ENCODE measurements around the gene TGM2.

TGM2 gene

GRCh38 chr20:38165089-38165965 lies at the start of gene TGM2:
TGM2 (minus strand) TSS chr20:38165270; CDS start chr20:38165198, 72 bp downstream.
- in situ Hi-C loops (cut with MboI; ENCODE audit: low sequenced_read_pairs): no loop called here

GRCh38 chr20:38214256-38215193 lies 49.5 kb upstream of the TGM2 start:
- in situ Hi-C loops (cut with MboI; ENCODE audit: low sequenced_read_pairs): loop anchor here (10.0 kb wide), 1 partner anchor 640 kb away; no protein-coding TSS in a partner anchor

GRCh38 chr20:38213607-38213940 lies 48.5 kb upstream of the TGM2 start:
- in situ Hi-C loops (cut with MboI; ENCODE audit: low sequenced_read_pairs): loop anchor here (10.0 kb wide), 1 partner anchor 639 kb away; no protein-coding TSS in a partner anchor

GRCh38 chr20:38212806-38213606 lies 47.9 kb upstream of the TGM2 start:
- in situ Hi-C loops (cut with MboI; ENCODE audit: low sequenced_read_pairs): loop anchor here (10.0 kb wide), 1 partner anchor 638 kb away; no protein-coding TSS in a partner anchor

- in situ Hi-C loops (cut with MboI; ENCODE audit: low sequenced_read_pairs): loop anchor here (10.0 kb wide), 1 partner anchor 637 kb away; no protein-coding TSS in a partner anchor
These were observed 46.4 kb upstream of the TGM2 start for GRCh38 chr20:38211200-38212097.

GRCh38 chr20:38210741-38211140 lies 45.7 kb upstream of the TGM2 start:
- in situ Hi-C loops (cut with MboI; ENCODE audit: low sequenced_read_pairs): loop anchor here (10.0 kb wide), 1 partner anchor 636 kb away; no protein-coding TSS in a partner anchor

- in situ Hi-C loops (cut with MboI; ENCODE audit: low sequenced_read_pairs): loop anchor here (10.0 kb wide), 1 partner anchor 635 kb away; no protein-coding TSS in a partner anchor
These were observed 44.8 kb upstream of the TGM2 start for GRCh38 chr20:38209736-38210405.

GRCh38 chr20:38209054-38209675 lies 44.1 kb upstream of the TGM2 start:
- in situ Hi-C loops (cut with MboI; ENCODE audit: low sequenced_read_pairs): no loop called here

GRCh38 chr20:38208523-38208922 lies 43.5 kb upstream of the TGM2 start:
- in situ Hi-C loops (cut with MboI; ENCODE audit: low sequenced_read_pairs): no loop called here

GRCh38 chr20:38208088-38208487 lies 43.0 kb upstream of the TGM2 start:
- in situ Hi-C loops (cut with MboI; ENCODE audit: low sequenced_read_pairs): no loop called here

GRCh38 chr20:38207621-38208020 lies 42.6 kb upstream of the TGM2 start:
- in situ Hi-C loops (cut with MboI; ENCODE audit: low sequenced_read_pairs): no loop called here

GRCh38 chr20:38205001-38205400 lies 39.9 kb upstream of the TGM2 start:
- in situ Hi-C loops (cut with MboI; ENCODE audit: low sequenced_read_pairs): no loop called here

- in situ Hi-C loops (cut with MboI; ENCODE audit: low sequenced_read_pairs): no loop called here
These were observed 38.9 kb upstream of the TGM2 start for GRCh38 chr20:38203981-38204357.

GRCh38 chr20:38203337-38203980 lies 38.4 kb upstream of the TGM2 start:
- in situ Hi-C loops (cut with MboI; ENCODE audit: low sequenced_read_pairs): no loop called here

- in situ Hi-C loops (cut with MboI; ENCODE audit: low sequenced_read_pairs): no loop called here
These were observed 37.9 kb upstream of the TGM2 start for GRCh38 chr20:38202982-38203293.

- in situ Hi-C loops (cut with MboI; ENCODE audit: low sequenced_read_pairs): no loop called here
These were observed 37.3 kb upstream of the TGM2 start for GRCh38 chr20:38202153-38202981.

GRCh38 chr20:38201356-38201755 lies 36.3 kb upstream of the TGM2 start:
- in situ Hi-C loops (cut with MboI; ENCODE audit: low sequenced_read_pairs): no loop called here

Data from HL-60/S4 (cell line).